EL (cell line): Measurements from ENCODE around the gene ABHD11.
"Not testable (repeated sequence)": the region's sequence is repeated elsewhere in the genome, so short reads cannot be mapped to it uniquely, and the experiment has no call there.

ENCODE experiments used
- DNase-seq: peaks from one replicate; pipeline ENCODE4 v3.0.0-alpha.2; 2016

ABHD11 gene

DNA sequence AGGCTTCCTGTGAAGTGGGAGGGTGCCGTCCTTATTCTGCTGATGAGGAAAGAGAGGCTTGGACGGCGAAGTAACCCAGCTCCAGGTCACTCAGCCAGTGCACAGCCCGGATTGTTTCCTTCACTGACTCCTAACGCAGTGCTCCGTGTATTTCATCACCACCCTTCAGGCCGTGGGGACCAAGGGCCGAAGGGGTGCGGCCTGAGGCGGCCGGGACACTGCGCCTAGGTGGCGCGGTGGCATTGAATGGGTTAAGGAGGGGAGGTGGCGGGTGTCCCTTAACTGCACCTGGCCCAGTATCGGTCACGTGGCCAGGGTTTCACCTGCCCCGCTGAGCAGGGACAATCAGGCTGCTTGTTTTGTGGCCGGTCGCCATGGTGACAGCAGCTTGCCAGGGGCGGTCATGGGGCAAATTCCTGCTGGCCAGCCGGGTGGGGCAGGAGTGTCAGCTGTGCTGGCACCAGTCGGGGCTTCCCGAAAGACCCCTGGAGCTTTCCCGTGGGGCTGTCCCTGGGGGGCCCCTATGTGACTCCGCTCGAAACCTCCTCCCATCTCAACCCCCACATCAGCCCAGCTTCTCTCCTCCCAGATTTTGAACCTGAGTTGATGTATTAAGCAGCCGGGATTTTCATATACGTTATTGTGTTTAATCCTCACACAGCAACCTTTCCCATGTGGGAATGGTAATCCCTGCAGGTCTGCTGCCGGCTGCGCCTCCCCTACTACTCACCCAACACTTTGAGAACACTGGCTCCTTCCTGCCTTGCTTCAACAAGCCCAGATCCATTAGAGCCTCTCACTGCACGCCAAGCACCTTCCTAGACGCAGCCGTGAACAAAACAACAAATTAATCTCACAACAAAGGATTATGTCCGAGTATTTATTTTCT, 4.4 kb upstream of the ABHD11 start:
- DNase-seq: no peak

GRCh38 chr7:73742338-73742752, 3.7 kb upstream of the ABHD11 start:
- DNase-seq: no peak

GRCh38 chr7:73741600-73741999, 3.0 kb upstream of the ABHD11 start:
- DNase-seq: no peak

GRCh38 chr7:73740771-73741170, 2.2 kb upstream of the ABHD11 start:
- DNase-seq: no peak

DNA sequence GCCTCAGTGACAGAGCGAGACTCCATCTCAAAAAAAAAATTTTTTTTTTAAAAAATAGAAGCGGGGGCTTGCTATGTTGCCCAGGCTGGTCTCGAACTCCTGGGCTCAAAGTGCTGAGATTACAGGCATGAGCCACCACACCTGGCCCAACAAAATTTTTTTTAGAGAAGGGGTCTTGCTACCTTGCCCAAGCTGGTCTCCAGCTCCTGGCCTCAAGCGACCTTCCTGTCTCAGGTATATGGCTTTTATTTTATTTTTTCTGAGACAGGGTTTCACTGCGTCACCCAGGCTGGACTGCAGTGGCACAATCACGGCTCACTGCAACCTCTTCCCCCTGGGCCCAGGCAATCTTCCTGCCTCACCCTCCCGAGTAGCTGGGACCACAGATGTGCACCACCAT, 1.6 kb upstream of the ABHD11 start:
- DNase-seq: no peak

DNA sequence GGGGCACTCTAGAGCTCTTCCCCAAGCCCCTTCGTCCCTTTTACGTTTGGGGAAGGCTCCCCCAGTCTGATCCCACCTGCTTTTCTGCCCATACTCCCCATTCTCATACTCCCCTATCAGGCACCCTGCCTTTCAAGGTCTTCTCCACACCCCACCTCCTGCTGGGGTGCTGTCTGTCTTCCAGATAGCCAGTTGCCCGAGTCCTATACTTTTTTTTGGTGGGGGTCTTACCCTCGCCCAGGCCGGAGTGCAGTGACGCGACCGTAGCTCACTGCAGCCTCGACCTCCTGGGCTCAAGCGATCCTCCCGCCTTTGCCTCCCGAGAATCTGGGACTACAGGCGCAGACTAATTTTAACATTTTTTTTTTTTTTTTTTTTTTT, 775 bp upstream of the ABHD11 start:
- DNase-seq: no peak

DNA sequence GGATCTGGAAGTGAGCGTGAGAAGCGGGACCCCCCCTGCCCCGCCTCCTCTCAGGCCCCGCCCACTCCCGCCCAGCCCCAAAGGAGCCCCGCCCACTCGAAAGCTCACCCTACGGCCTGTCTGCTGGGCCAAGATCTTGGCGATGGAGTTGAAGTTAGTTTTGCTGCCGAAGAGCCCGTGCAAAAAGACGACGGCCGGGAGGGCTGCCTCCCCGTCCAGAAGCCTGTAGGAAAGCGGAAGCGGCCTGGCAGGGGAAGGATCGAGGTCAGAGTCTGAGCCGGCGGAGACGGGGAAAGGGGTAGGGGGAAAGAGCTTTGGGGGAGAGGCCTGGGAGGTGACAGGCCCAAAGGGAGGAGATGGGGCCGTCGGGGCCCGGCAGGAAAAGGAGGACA, 386 bp downstream of the ABHD11 start:
- DNase-seq: peak; percentile 64

DNA sequence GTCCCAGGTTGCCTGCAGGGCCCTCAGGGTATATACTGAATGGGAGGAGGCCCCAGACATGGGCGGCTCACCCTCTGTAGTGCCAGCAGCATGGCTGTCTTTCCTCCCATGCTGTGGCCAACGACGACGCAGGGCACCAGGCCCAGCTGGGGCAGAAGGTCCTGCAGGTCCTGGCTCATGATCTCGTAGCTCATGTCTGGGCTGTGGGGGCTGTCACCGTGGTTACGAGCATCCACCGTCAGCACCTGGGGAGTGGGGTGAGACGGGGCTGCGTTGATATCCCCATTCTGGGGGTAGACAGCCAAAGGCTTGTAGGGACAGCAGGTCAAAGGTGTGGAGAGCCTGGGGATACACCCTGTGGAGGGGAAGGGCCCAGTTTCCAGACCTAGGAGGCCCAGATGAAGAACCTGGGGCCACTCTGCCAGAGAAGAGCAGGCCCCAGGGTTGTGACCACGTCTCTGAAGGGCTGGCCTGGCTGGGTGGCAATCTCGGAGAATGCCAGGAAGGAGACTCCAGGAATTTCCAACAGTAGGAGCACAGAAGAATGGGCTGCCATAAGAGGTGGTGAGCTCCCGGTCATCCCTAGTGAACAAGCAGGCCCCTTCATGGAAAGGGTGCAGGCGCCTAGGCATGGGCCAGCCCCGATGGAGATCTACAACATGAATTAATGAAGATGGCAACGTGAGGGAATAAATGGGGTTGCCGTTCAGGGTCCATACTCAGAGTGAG, 947 bp downstream of the ABHD11 start:
- DNase-seq: no peak

GRCh38 chr7:73736885-73737284, 1.7 kb downstream of the ABHD11 start:
- no peak for DNase-seq

DNA sequence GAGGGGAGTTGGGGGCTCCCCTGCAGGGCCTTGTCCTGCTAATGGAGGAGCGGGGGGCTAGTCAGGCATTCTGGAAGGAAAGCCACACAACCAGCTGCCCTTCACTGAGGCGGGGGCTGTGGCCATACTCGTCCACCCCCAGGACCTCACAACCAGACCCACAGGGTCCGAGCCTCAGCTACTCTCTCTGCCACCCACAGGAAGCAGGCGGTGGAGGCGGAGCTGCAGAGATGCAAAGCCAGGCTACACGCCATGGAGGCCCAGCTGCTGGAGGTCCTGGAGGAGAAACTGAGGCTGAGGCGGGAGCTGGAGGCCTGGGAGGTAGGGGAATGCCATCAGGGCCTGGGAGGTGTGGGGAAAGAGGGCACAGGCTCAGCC, 3.1 kb downstream of the ABHD11 start:
- DNase-seq: no peak

- DNase-seq: peak; percentile 95
Measured at GRCh38 chr7:73734619-73735527, 3.7 kb downstream of the ABHD11 start.

DNA sequence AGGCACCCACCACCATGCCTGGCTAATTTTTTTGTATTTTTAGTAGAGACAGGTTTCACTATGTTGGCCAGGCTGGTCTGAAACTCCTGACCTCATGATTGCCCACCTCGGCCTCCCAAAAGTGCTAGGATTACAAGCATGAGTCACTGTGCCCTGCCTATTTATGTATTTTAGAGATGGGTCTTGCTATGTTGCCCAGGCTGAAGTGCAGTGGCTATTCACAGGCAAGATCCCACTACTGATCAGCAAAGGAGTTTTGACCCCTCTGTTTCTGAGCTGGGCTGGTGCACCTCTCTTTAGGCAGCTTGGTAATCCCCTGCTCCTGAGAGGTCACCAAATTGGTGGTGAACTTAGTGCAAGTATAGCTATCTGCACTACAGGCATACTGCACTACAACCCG, 6.2 kb downstream of the ABHD11 start:
- DNase-seq: no peak

DNA sequence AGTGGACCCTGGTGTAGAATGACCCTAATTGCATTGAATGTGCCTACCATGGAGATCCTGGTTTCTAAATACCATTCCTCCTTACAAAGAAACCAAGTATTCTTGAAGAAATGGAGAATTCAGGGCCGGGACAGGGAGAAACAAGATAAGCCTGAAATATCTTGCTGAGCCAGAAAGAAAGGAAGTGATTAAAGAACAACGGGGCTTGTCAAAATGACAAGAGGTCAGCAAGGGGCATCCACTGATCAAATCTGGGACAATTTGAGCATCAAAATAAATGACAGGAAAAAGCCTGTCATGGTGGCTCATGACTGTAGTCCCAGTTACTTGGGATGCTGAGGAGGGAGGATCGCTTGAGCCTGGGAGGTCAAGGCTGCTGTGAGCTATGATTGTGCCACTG, 8.1 kb downstream of the ABHD11 start:
- DNase-seq: no peak

DNA sequence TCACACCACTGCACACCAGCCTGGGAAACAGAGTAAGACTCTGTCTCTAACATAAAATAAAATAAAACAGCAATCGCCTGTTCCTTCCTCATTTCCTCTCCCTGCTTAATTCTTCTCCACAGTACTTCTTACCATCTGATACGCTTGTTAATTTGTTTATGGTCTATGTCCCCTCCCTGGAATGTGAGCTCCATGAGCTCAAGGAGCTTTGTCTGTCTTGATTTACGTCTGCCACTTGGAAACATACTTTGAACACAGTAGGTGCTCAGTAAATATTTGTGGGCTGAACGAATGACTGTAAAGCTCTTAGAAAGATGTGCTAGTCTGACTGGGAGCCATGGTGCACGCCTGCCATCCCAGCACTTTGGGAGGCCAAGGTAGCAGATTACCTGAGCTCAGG, 10.1 kb downstream of the ABHD11 start:
- no peak for DNase-seq

DNA sequence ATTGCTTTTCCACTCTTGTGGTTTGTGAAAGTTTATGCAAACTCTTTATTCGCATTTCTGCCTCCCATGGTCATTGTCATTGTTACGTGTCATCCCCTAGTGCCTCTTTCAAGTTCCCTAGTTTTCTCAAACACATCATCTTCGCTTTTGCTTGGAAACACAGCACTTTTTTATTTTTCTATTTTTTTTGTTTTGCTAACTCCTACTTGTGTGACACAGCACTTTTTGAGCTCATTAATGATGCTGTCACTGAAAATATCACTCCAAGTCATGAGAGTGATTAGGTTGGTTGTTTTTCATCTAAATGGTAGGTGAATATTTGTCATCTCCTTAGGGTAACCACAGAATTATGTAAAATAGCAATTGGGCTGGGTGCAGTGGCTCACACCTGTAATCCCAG, 10.7 kb downstream of the ABHD11 start:
- no peak for DNase-seq

GRCh38 chr7:73726083-73726466, 12.5 kb downstream of the ABHD11 start:
- DNase-seq: no peak

DNA sequence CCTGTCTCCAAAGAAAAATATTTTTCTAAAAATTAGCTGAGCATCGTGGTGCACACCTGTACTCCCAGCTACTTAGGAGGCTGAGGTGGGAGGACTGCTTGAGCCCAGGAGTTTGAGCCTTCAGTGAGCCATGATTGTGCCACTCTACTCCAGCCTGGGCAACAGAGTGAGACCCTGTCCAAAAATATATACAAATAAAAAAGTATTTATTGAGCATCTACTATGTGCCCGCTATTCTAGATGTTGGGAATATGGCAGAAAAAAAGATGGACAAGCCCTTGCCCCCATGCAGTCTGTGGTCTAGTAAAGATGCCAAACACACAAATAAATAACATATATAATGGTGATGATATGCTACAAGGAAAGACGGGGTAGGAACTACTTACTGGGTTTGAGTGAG, 14.8 kb downstream of the ABHD11 start:
- no peak for DNase-seq

DNA sequence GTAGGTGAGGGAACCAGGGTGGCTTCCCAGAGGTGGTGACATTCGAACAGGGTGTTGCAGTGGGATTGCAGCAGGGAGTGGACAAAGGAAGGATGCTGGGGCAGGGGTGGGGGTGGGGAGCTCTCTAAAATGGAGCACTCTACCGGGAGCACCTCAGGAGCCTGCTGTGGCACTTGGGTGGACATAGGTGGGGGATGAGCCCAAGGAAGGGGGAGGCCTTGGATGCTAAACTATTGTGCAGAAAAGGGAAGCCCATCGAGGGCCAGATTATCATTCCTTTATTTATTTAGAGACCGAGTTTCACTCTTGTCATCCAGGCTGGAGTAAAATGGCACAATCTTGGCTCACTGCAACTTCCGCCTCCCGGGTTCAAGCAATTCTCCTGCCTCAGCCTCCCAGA, 15.8 kb downstream of the ABHD11 start:
- DNase-seq: no peak

GRCh38 chr7:73722182-73722581, 16.4 kb downstream of the ABHD11 start:
- DNase-seq: not testable (repeated sequence)

GRCh38 chr7:73721377-73721817, 17.2 kb downstream of the ABHD11 start:
- DNase-seq: no peak

DNA sequence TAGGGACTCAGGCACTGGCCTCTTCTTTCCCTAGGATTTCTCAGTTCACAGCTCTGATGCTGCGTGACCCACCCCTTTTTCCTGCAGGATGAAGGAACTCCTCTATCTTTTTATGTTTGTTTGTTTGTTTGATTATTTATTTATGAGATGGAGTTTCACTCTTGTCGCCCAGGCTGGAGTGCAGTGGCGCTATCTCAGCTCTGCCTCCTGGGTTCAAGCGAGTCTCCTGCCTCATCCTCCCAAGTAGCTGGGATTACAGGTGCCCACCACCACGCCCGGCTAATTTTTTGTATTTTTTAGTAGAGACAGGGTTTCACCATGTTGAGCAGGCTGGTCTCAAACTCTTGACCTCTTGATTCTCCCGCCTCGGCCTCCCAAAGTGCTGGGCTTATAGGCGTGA, 18.2 kb downstream of the ABHD11 start:
- not testable (repeated sequence) for DNase-seq

DNA sequence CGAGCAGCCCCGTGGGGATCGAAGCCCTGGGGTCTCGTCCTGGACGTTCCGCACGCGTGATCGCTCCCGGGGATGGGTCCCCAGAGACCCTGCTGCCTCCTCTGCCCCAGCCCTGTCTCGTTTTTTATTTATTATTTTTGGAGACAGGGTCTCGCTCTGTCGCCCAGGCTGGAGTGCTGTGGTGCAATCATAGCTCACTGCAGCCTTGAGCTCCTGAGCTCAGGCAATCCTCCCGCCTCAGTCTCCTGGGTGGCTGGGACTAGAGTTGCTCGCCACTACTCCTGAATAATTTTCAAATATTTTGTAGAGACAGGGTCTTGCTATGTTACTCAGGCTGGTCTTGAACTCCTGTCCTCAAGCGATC, 18.8 kb downstream of the ABHD11 start:
- DNase-seq: no peak
